Gastrocnemius medialis (tissue), 4 donors: ENCODE results near the gene TNNT2. TPM values are rescaled to one million over a fixed set of nuclear protein-coding genes. Genes with fewer than 3 reads are reported as not detected.

ENCODE experiments used
- ATAC-seq, 2 donors: fragments of 150-250 bp; one replicate each; pipeline ENCODE4 v1.9.1; 2016
- DNase-seq, 2 donors: peaks; one replicate each; pipeline ENCODE4 v3.0.0-alpha.2; 2019
- H3K27ac ChIP-seq, 4 donors: fragments of 200-600 bp; sonication (generic); 1 replicate in 1 of 4; 2 replicates in 3 of 4; pipeline ENCODE4 v1.5.1; 2016 to 2018; ENCODE audit warnings: mild to moderate bottlenecking in 2 of 4, moderate library complexity in 1 of 4
- H3K27me3 ChIP-seq, 3 donors: fragments of 200-600 bp; sonication (generic) in 2 of 3; 1 replicate in 1 of 3; 2 replicates in 2 of 3; pipeline versions ENCODE4 v1.5.1 to v1.6.0; 2016 to 2019; ENCODE audit warnings: mild to moderate bottlenecking in 1 of 3, moderate library complexity in 1 of 3
- H3K36me3 ChIP-seq, 2 donors: fragments of 200-600 bp; sonication (generic) in 1 of 2; one replicate each; pipeline ENCODE4 v1.5.1; 2017 to 2018
- H3K4me1 ChIP-seq, 2 donors: fragments of 200-600 bp; sonication (generic) in 1 of 2; one replicate each; pipeline ENCODE4 v1.5.1; 2016 to 2017; ENCODE audit warnings: mild to moderate bottlenecking in 2 of 2
- H3K4me3 ChIP-seq, 4 donors: fragments of 200-600 bp; sonication (generic) in 3 of 4; 1 replicate in 1 of 4; 2 replicates in 3 of 4; pipeline ENCODE4 v1.5.1; 2016 to 2019; ENCODE audit warnings: mild to moderate bottlenecking in 2 of 4
- H3K9me3 ChIP-seq, 3 donors: fragments of 200-600 bp; sonication (generic) in 2 of 3; 1 replicate in 1 of 3; 2 replicates in 2 of 3; pipeline ENCODE4 v1.5.1; 2016 to 2019
- CTCF ChIP-seq, 5 experiments: fragments of 450-650 bp in 3 of 5; fragments of 200-600 bp in 2 of 5; sonication (generic) in 2 of 5; IDR thresholded peaks in 4 of 5; conservative IDR thresholded peaks in 1 of 5; 1 replicate in 4 of 5; 2 replicates in 1 of 5; pipeline ENCODE4 v1.5.1; 2016 to 2019; ENCODE audit warnings: antibody characterized with exemption in 5 of 5, mild to moderate bottlenecking in 3 of 5, moderate library complexity in 3 of 5
- POLR2A ChIP-seq, 2 donors: fragments of 450-650 bp; IDR thresholded peaks; one replicate each; pipeline ENCODE4 v1.6.1; 2017; ENCODE audit warnings: antibody characterized with exemption in 2 of 2, mild to moderate bottlenecking in 2 of 2, moderate library complexity in 2 of 2
- in situ Hi-C, 4 donors: fragments of 200-750 bp; cut with MboI; loops; one replicate each; pipeline versions ENCODE4 v1.15.0 to v1.8.0; 2017; ENCODE audit warnings: low sequenced_read_pairs in 4 of 4
- intact Hi-C: fragments of 100-400 bp; cut with DNase I; formaldehyde crosslinking; loops from one replicate; pipeline ENCODE4 v1.15.1; 2023; ENCODE audit warnings: low total_unique reads
- total RNA-seq, 4 donors: library from RNA; depleted of rRNA; stranded (reverse); fragments of >200 nt; gene quantifications; one replicate each; pipeline versions ENCODE4 v1.1.0 to v1.2.3, GENCODE V29; 2016

The TNNT2 gene
- total RNA-seq, 4 donors from 2014 or later, result 0.39 to 14.8 (median 6.7) TPM; not detected in 1

- ATAC-seq, result no peak
- no peak for DNase-seq
- Histone ChIP-seq H3K27me3 (peaks cover 0 to 5% (median 0%) of the 10 kb centered on the region in 3 donors), H3K4me1 (no peaks in the 10 kb centered on the region), H3K36me3 (no peaks in the 10 kb centered on the region), H3K4me3 (no peak overlapping the region), H3K27ac (no peak overlapping the region), H3K9me3 (peaks cover 0 to 4% (median 0%) of the 10 kb centered on the region in 3 donors)
- in situ Hi-C loops (no loop called here), intact Hi-C loops (loop anchor here (1.0 to 5.0 kb wide), 2 partner anchors 28 to 37 kb away; no protein-coding TSS in a partner anchor)
- no peak for TF ChIP-seq CTCF (IDR thresholded peaks at IDR 0.05 in 4 of 5, conservative IDR thresholded peaks at IDR 0.05 in 1 of 5)
- no peak for TF ChIP-seq POLR2A (IDR thresholded peaks at IDR 0.05)
These were observed 33.0 kb downstream of the TNNT2 start for GRCh38 chr1:201344206-201345080.

GRCh38 chr1:201341377-201341776 lies 36.1 kb downstream of the TNNT2 start:
- no peak for ATAC-seq
- H3K27me3 ChIP-seq, result peaks cover 0 to 5% (median 0%) of the 10 kb centered on the region in 3 donors
- DNase-seq, result no peak
- peaks cover 0 to 4% (median 0%) of the 10 kb centered on the region in 3 donors for H3K9me3 ChIP-seq
- no peaks in the 10 kb centered on the region for H3K4me1 ChIP-seq
- intact Hi-C loops, result no loop called here
- TF ChIP-seq CTCF (IDR thresholded peaks at IDR 0.05 in 4 of 5, conservative IDR thresholded peaks at IDR 0.05 in 1 of 5), result no peak
- no peak for TF ChIP-seq POLR2A (IDR thresholded peaks at IDR 0.05)
- H3K27ac ChIP-seq, result no peak overlapping the region
- H3K4me3 ChIP-seq, result no peak overlapping the region
- in situ Hi-C loops, result no loop called here
- H3K36me3 ChIP-seq, result no peaks in the 10 kb centered on the region

- in situ Hi-C loops, result no loop called here
- intact Hi-C loops, result no loop called here
- DNase-seq, result no peak
These were observed 40.6 kb downstream of the TNNT2 start for GRCh38 chr1:201336711-201337450.

GRCh38 chr1:201335901-201336300 lies 41.6 kb downstream of the TNNT2 start:
- Histone ChIP-seq H3K4me3 (no peak overlapping the region), H3K4me1 (no peaks in the 10 kb centered on the region), H3K27ac (no peak overlapping the region), H3K27me3 (no peaks in the 10 kb centered on the region), H3K9me3 (no peaks in the 10 kb centered on the region), H3K36me3 (no peaks in the 10 kb centered on the region)
- intact Hi-C loops (no loop called here), in situ Hi-C loops (no loop called here)
- ATAC-seq (no peak), DNase-seq (no peak)
- no peak for TF ChIP-seq POLR2A (IDR thresholded peaks at IDR 0.05)

More at GRCh38 chr1:201336711-201337450, 40.6 kb downstream of the TNNT2 start:
- TF ChIP-seq POLR2A (IDR thresholded peaks at IDR 0.05) (no peak), CTCF (IDR thresholded peaks at IDR 0.05 in 4 of 5, conservative IDR thresholded peaks at IDR 0.05 in 1 of 5) (no peak)
- Histone ChIP-seq H3K36me3 (no peaks in the 10 kb centered on the region), H3K4me3 (no peak overlapping the region), H3K27ac (no peak overlapping the region), H3K9me3 (peaks cover 0 to 2% (median 0%) of the 10 kb centered on the region in 3 donors), H3K27me3 (no peaks in the 10 kb centered on the region), H3K4me1 (no peaks in the 10 kb centered on the region)
- ATAC-seq, result no peak
